Choroid plexus epithelial cell (primary cell): ENCODE measurements around the gene MEIOC.
"Not testable (repeated sequence)": the region's sequence is repeated elsewhere in the genome, so short reads cannot be mapped to it uniquely, and the experiment has no call there.

Experiments used
- DNase-seq: peaks from one replicate; pipeline ENCODE4 v3.0.0-alpha.2; 2010; ENCODE audit warnings: low read depth
- H3K4me3 ChIP-seq: 2 replicates; pipeline ENCODE4 v1.5.1; 2011; ENCODE audit warnings: low read depth, mild to moderate bottlenecking, control low read depth, low read length, moderate library complexity
- CTCF ChIP-seq: conservative IDR thresholded peaks from 2 replicates; pipeline ENCODE4 v1.5.1; 2011; ENCODE audit warnings: low read depth, mild to moderate bottlenecking, control low read depth, inconsistent platforms, low read length, moderate library complexity

The MEIOC gene

DNA sequence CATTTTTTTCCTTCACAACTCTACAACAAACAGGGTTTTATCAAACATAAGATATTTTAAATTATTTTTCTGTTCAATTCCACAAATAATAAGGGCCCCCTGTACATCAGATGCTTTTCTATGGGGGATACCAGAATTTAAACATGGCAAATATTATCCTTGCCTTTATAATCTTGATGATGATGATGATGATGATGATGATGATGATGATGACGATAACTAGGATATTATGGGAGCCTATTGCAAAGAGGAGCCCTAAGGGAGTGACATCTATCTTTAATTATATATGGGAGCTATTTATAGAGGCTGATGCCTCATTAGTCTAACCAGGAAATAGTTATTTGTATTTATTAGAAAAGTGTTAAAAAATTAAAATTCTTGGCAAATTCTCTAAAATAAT, 6.8 kb downstream of the MEIOC start:
- no peak overlapping the region for H3K4me3 ChIP-seq
- no peak for TF ChIP-seq CTCF
- no peak for DNase-seq

GRCh38 chr17:44664867-44665266, 8.6 kb downstream of the MEIOC start:
- DNase-seq, result no peak
- TF ChIP-seq CTCF, result no peak
- H3K4me3 ChIP-seq, result no peak overlapping the region

- H3K4me3 ChIP-seq, result no peak overlapping the region
- TF ChIP-seq CTCF, result no peak
These were observed 9.7 kb downstream of the MEIOC start for GRCh38 chr17:44666006-44666405.

DNA sequence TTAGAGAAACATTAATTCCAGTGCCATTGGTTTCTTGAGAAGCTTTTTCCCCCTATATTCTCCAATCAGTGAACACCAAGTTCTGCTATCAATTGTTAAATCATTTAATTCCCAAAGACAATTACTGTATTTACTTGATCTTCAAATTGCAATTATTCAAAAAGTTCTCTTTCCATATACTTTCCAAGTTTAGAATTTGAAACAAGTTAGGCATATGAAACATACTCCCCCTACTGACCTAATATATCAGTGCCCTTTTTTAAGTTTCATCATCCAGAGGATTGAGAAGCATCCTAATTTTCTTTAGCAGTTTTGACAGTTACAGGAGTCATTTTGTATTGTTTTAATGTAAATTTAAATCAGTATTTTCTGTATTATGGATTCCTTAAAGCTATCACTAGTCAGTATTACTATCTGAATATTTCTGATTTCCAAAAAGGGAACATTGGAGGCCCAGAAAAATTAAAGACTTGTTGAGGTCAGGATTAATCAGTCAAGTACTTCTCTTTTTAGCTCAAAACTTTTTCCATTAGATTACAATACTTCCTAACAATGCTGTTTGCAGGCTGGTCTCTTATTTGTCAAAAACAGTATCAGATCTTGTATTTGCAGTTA, 16.3 kb downstream of the MEIOC start:
- peak; percentile 65 for TF ChIP-seq CTCF
- DNase-seq, result peak; percentile 58
- H3K4me3 ChIP-seq, result no peak overlapping the region

More at GRCh38 chr17:44666006-44666405, 9.7 kb downstream of the MEIOC start:
- no peak for DNase-seq

- no peak for DNase-seq
- no peak for TF ChIP-seq CTCF
- no peak overlapping the region for H3K4me3 ChIP-seq
These were observed 17.6 kb downstream of the MEIOC start for GRCh38 chr17:44673893-44674292.

DNA sequence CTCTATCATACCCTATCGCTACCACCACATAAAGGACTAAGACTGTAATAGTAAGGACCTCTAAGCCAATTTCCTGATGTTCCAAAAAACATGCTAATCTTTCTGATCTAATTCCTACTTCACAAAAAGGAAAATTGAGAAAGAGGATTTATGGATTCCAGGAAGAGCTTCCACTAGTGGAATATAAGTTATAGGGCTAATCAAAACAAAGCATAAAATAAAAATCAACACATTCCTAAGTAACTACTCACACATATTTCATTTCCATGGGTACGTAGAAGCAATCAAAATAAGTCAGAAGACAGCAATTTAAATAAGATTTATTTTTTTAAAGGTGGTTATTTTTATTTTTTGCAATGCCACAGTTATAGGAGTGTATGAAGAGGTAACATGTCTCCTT, 20.9 kb downstream of the MEIOC start:
- no peak overlapping the region for H3K4me3 ChIP-seq
- no peak for TF ChIP-seq CTCF
- DNase-seq, result peak; percentile 34

DNA sequence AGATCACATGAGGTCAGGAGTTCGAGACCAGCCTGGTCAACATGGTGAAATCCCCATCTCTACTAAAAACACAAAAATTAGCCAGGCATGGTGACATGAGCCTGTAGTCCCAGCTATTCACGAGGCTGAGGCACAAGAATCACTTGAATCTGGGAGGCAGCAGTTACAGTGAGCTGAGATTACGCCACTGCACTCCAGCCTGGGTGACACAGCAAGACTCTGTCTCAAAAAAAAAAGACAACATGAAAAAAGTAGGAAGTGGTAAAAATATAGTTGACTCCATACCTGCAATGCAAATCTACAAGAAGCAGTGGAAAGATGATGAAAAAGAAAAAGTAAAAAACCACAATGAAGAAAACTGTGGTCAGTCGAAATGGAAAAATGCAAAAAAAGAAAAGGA, 27.0 kb downstream of the MEIOC start:
- not testable (repeated sequence) for H3K4me3 ChIP-seq, DNase-seq
